HG03103 (cell line): ENCODE measurements around the gene TRIM2.
"Not testable (repeated sequence)": the region's sequence is repeated elsewhere in the genome, so short reads cannot be mapped to it uniquely, and the experiment has no call there.

ENCODE experiments used
- ATAC-seq: cut with Tn5 transposase; IDR thresholded peaks from one replicate; pipeline ENCODE4 v1.9.1; 2021; ENCODE audit warnings: low read depth; ENCODE audit not compliant: unreplicated experiment

Gene TRIM2

DNA sequence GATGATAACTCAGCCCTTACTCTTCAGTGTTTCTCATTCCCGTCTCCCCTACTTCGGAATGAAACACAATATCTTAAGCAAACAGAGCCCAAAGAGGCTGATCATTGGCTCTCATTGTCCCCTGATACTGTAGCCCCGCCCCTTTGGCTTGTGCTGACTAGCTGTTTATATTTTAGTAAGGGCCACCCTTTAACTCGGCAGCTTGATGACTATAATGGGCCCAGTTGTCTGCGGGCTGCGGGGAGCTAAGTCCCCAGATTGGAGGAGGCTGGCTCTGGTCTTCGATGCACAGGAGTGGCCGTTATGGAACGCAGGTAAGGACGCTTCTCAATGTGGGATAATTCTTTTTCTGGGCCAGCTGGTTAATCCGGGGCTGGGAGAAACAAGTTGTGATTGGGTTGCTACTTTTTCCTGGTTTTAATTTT lies at the start of gene TRIM2:
Gene TRIM2, plus strand, starts transcription at position 197 of the 425 bp plus-strand sequence. Its CDS starts 88 bp downstream, at position 285.
- no peak for ATAC-seq

- no peak for ATAC-seq
Measured at GRCh38 chr4:153155686-153156085, 48.6 kb upstream of the TRIM2 start.

- ATAC-seq = no peak
Measured at GRCh38 chr4:153156263-153156662, 48.0 kb upstream of the TRIM2 start.

DNA sequence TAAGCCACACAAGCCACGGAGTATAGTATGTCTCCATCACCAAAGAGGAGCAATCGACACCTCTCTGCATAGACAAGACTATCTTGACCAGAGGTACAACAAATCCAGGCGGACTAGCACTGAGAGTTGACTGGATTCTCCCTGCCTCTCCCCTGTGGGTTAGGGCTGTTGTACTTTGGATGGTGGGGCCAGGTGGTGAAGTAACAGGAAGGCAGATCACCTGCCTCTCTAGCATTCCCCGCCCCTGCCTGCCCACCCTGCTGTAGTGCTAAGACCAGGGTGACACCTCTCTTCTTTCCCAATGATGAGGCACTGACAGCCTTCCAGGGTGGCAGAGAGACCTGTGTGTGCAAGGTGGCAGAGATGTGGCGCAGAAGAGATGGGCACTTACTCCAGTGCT lies 47.5 kb upstream of the TRIM2 start:
- ATAC-seq = no peak

- ATAC-seq = no peak
Measured at GRCh38 chr4:153159016-153159415, 45.2 kb upstream of the TRIM2 start.

DNA sequence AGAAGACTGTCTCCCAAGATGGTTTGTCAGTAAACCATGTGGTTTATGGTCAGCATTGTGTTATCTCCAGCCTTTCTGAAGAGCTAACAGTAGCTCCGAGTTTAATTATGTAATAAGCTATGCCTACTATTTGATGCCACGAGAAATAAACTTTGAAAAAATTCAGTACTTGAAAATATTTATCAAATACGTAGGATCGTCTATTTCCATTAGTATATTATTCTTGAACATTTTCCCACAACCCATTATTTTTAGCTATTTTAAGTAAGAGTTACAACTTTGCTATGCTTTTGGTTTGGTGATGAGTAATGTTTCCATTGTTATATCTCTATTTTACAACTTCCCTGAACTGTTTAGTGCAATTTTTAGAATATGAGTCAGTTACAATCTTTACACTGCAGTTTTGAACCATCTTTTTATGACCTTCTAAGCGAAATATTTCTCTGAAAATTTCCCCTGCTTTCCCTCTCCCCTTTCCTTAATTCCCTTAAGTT lies 44.5 kb upstream of the TRIM2 start:
- no peak for ATAC-seq

- ATAC-seq = no peak
Measured at GRCh38 chr4:153160821-153161220, 43.4 kb upstream of the TRIM2 start.

DNA sequence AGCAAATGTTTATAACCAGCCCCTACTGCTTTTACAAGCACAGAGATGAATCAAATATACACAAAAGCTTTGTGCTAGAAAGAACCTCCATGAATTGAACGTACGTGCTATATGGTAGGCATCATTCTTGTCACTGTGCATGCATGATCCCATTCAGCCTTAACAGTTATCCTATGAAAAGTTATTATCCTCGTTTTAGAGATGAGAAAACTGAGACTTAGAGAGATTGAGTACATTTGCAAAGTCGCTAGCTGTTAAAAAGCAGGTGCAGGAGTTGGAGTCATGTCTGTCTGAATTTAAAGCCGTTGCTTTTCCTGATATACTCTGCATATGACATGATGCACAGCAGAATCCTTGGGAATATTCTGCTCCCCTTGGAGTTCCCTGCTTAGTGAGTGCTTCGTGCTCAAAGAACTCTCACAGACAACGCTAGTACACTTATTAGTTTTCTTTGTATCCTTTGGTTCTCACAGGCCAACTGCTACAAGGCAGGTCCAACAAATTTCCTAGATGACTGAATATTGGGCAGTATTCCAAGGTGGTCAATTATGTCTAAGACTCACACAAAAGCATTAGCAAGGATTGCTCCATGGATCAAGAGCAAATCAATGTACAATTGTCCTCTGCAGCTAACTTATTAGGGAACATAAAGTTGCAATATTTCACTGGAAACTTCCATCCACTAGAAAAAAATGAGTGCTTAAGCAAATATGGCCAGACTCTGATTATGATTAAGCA lies 42.8 kb upstream of the TRIM2 start:
- ATAC-seq = no peak

DNA sequence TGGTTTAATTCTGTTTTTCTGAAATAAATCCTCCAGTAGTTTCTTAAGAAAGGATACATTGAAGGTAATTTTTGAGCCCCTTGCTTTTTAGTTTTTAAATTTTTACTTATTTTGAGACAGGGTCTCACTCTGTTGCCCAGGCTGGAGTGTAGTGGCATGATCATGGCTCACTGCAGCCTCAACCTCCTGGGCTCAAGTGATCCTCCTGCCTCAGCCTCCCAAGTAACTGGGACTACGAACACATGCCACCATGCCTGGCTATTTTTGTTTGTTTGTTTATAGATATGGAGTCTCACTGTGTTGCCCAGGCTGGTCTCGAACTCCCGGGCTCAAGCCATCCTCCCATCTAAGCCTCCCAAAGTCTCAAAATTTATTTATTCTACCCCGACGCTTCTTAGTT lies 39.0 kb upstream of the TRIM2 start:
- ATAC-seq = not testable (repeated sequence)

DNA sequence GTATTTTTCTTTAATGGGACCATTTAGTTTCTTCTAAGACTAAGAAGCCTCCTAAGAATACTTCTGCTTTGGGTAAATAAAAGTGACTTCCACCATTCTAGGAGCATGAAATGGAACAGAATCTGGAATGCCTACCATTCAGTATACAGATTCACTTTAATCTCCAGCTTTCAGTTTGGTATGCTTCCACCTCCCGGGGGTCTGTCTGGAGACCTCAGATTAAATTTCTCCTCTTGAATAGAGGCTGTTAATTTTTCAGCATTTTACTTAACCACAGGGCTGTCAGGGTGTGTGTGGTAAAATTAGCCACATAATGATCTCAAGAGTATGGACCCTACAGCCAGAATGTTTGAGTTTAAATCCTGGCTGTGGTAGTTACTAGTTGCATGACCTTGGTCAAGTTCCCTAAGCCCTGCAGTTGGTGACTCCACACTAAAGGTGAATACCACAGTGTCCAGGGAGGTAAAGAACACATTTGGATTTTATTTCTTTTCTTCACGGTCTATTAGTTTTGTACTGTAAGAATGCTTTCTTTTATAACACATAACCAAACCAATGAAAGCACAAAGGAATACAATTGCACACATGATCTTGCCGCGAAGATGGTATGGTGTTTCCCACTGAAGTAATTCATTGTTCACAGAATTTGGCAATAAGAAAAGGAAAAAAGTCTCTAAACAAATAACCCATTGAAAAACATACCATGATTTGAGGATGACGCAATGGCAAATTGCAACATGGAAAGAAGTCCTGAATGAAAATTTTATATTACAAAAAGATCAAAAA lies 37.3 kb upstream of the TRIM2 start:
- ATAC-seq = no peak

GRCh38 chr4:153169776-153170175 lies 34.5 kb upstream of the TRIM2 start:
- ATAC-seq = no peak

GRCh38 chr4:153170407-153170806 lies 33.8 kb upstream of the TRIM2 start:
- ATAC-seq = no peak

DNA sequence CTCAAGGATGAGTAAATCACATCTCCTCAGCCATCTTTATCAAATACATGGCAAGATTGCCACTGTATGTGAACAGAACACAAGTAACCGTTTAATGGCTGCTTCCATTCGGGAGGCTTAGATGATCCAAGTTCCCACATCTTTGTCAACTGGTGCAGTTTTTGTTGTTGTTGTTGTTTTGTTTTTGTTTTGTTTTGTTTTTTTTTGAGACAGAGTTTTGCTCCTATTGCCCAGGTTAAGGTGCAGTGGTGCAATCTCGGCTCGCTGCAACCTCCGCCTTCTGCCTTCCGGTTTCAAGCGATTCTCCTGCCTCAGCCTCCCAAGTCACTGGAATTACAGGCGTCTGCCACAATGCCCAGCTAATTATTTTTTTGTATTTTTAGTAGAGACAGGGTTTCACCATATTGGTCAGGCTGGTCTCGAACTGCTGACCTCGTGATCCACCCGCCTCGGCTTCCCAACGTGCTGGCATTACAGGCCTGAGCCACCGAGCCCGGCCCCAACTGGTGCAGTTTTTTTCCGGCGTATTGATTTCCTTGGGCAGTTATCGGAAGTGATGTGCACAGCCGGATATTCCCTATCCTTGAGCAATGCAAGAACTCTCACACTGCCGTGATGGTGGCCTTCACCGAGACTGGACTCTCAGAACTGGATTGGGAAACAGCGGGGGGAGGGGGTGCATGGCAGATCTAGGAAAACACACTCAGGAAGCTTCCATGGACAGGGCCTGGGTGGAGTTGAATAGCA lies 29.2 kb upstream of the TRIM2 start:
- ATAC-seq = no peak

DNA sequence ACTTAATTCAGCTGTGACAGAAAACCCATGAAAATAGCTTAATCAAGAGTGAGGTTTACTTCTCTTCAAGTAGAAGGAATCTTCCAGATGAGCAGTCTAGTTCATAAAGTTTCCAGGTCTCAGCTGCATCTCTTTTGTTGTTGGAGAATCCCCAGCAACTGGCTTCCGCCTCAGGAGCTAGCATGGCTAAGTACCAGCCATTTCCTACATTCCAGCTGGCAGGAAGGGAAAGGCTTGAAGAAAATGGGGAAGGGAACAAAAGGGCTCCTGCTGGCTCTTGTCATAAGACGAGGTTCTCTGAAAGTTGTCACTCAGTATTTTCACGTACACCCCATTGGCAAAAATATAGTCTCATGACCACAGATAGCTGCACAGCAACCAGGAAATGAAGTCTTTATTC lies 27.3 kb upstream of the TRIM2 start:
- no peak for ATAC-seq

- ATAC-seq = no peak
Measured at GRCh38 chr4:153177841-153178240, 26.4 kb upstream of the TRIM2 start.

DNA sequence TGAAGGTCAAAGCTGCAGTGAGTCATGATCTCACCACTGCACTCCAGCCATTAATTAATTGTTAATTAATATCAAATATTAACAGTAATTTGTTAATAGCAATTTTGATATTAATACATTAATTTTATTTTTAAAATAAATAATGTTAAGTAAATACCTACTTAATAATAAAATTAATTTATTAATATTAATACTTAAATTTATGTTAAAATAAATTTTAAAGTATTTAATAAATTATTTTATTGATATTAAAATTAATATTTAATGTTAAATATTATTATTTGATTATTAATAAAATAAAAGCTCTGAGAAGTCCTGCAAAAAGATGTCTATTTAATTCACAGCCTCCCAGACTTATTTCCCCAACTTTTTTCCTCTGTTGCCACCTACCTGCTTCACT lies 25.1 kb upstream of the TRIM2 start:
- no peak for ATAC-seq

GRCh38 chr4:153181293-153181692 lies 22.9 kb upstream of the TRIM2 start:
- ATAC-seq = no peak

DNA sequence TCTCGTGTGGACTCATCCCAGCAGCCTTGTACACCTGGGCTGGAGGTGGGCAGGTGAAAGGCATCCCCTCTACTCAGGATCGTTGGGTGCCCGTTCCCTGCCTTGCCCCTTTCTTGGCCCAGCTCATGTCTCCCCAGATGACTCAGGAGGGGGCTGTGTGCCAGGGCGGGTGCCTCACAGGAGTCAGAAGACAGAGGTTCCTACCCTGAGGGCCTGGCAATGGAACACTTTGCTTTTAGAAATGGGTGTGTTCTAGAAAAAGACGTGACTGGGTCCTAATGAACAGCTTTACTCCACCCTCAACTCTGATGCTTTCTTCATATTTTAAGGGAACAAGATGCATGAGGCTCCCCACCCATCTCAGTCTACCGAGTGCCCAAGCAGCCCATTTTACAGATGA lies 22.5 kb upstream of the TRIM2 start:
- no peak for ATAC-seq

DNA sequence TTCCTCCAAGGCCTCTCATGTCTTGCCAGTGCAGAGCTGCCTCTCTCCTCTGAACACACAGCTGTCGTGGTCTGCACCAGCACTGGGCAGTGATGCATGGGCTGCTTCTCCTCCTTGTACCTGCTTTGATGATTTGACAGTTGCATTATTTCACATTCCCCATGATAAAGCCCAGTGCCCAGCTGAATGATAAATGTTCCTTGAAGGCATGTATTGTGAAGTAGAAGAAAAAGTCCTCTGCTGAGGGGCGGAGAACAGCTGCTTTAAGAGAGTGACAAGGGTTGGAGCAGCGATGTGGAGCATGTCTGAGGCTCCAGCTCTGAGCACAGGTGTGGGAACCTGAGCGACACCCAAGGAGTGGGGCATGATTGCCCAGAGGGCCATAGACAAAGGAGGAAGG lies 21.1 kb upstream of the TRIM2 start:
- ATAC-seq = no peak

DNA sequence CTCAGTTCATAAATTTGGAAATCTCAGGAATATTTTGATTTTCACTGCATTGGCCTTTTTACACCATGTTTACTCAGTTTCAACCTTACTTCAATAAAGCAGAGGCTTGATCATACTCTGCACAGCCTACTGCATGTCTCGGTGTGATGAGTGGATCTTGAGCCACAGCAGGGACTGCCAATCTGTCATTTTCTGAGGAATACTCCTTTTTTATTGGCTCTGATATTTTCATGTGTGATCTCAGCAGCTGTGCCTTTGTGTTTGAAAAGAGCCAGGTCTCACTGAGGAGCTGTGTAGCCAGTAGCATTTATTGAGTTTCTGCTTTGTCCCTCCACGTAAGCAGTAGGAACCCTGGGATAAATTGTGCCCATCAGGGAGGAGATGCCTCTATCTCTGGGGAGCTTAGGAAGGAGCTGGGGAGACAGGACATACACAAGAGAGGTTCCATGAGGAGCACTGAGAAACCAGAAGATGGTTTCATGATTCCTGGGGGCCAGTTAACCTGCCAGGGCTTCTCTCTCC lies 18.9 kb upstream of the TRIM2 start:
- ATAC-seq = no peak
